Adrenal gland (tissue), 12 donors: ENCODE data around the gene CYSRT1. TPM values are rescaled to one million over a fixed set of nuclear protein-coding genes. Genes with fewer than 3 reads are reported as not detected.

ENCODE experiments used
- DNase-seq, 7 donors: peaks; one replicate each; pipeline ENCODE4 v3.0.0-alpha.2; 2019 to 2020
- H3K27ac ChIP-seq, 5 donors: fragments of 200-600 bp; sonication (generic) in 4 of 5; 1 replicate in 3 of 5; 2 replicates in 2 of 5; pipeline versions ENCODE4 v1.5.1 to v1.8.0; 2016 to 2020; ENCODE audit warnings: mild to moderate bottlenecking in 1 of 5
- H3K27me3 ChIP-seq: fragments of 200-600 bp; 2 replicates; pipeline ENCODE4 v1.8.0; 2021
- H3K36me3 ChIP-seq, 2 donors: fragments of 200-600 bp; replicated peaks in 1 of 2; 1 replicate in 1 of 2; 2 replicates in 1 of 2; pipeline versions ENCODE4 v1.5.1 to v1.8.0; 2018 to 2022
- H3K4me1 ChIP-seq, 2 donors: fragments of 200-600 bp; replicated peaks in 1 of 2; 1 replicate in 1 of 2; 2 replicates in 1 of 2; pipeline versions ENCODE4 v1.5.1 to v1.8.0; 2018 to 2021
- H3K4me3 ChIP-seq, 4 donors: fragments of 200-600 bp; sonication (generic) in 3 of 4; one replicate each; pipeline ENCODE4 v1.5.1; 2016 to 2018
- H3K9me3 ChIP-seq, 3 donors: fragments of 200-600 bp; sonication (generic) in 1 of 3; replicated peaks in 1 of 3; 1 replicate in 2 of 3; 2 replicates in 1 of 3; pipeline versions ENCODE4 v1.5.1 to v1.8.0; 2016 to 2021
- POLR2A ChIP-seq, 2 donors: fragments of 450-650 bp; IDR thresholded peaks; one replicate each; pipeline ENCODE4 v1.6.1; 2017; ENCODE audit warnings: antibody characterized with exemption in 2 of 2, mild to moderate bottlenecking in 2 of 2, moderate library complexity in 1 of 2
- WGBS, 4 donors: extraction: QIAGEN DNeasy Blood & Tissue Kit in 2 of 4; methylation state at CpG; one replicate each; pipeline versions ENCODE4 v1.1.5 to v1.1.7; 2013 to 2017; 5-methylcytosine and 5-hydroxymethylcytosine counted together
- intact Hi-C, 2 donors: fragments of 100-400 bp; cut with DNase I; formaldehyde crosslinking; loops; one replicate each; pipeline versions ENCODE4 v1.14.1 to v1.15.0; 2022 to 2023
- polyA plus RNA-seq, 3 donors: library from polyadenylated mRNA; stranded (reverse); fragments of 200-250 nt in 2 of 3; fragments of 350-450 nt in 1 of 3; fragmentation: Illumina TruSeq in 1 of 3; extraction: RNeasy Lipid Tissue Mini Kit (QIAGEN cat#74804) in 1 of 3; gene quantifications; one replicate each; pipeline ENCODE4 v1.2.3, GENCODE V29; 2013 to 2014
- total RNA-seq, 9 donors: library from RNA; depleted of rRNA in 4 of 9; stranded (reverse); fragments of >200 nt in 4 of 9; fragments of 120-200 nt in 1 of 9; fragmentation: NEBNext Ultra II Directional in 1 of 9; extraction: Animal tissue kit (Norgen Biotek cat#: 25700) in 1 of 9; gene quantifications; one replicate each; pipeline versions ENCODE4 v1.1.0 to v1.2.4, GENCODE V29; 2013 to 2023
- TF ChIP-seq, protein P1 (sequence below), 6 experiments: fragments of 450-650 bp in 4 of 6; fragments of 200-600 bp in 2 of 6; sonication (generic) in 1 of 6; IDR thresholded peaks; 1 replicate in 5 of 6; 2 replicates in 1 of 6; pipeline versions ENCODE4 v1.5.1 to v1.8.0; 2016 to 2021; ENCODE audit warnings: antibody characterized with exemption in 6 of 6, mild to moderate bottlenecking in 2 of 6, moderate library complexity in 1 of 6
- donor health status: healthy with polysubstance abuse.
- donor health status: Bipolar disorder and iron deficiency.
- donor health status: DM: yes; HTN: yes; CAD: no.
- donor health status: DM: no; HTN: no; CAD: no.
- donor health status: DM: no; HTN: no; CAD: no.
- donor health status: DM: yes; HTN: yes; CAD: no.

CYSRT1 gene
- total and polyA plus RNA-seq, 12 donors: 0.56 to 4.6 (median 1.7) TPM; not detected in 1

GRCh38 chr9:137229903-137230704 lies 5.1 kb downstream of the CYSRT1 start:
- TF ChIP-seq POLR2A (IDR thresholded peaks at IDR 0.05): no peak
- TF ChIP-seq, protein P1, sequence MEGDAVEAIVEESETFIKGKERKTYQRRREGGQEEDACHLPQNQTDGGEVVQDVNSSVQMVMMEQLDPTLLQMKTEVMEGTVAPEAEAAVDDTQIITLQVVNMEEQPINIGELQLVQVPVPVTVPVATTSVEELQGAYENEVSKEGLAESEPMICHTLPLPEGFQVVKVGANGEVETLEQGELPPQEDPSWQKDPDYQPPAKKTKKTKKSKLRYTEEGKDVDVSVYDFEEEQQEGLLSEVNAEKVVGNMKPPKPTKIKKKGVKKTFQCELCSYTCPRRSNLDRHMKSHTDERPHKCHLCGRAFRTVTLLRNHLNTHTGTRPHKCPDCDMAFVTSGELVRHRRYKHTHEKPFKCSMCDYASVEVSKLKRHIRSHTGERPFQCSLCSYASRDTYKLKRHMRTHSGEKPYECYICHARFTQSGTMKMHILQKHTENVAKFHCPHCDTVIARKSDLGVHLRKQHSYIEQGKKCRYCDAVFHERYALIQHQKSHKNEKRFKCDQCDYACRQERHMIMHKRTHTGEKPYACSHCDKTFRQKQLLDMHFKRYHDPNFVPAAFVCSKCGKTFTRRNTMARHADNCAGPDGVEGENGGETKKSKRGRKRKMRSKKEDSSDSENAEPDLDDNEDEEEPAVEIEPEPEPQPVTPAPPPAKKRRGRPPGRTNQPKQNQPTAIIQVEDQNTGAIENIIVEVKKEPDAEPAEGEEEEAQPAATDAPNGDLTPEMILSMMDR (IDR thresholded peaks at IDR 0.05): no peak
- 52 to 63% (median 55%) methylated on average over 14 to 31 of the region's 31 CpGs; no CpG with 5 or more reads in 1 of the 4 donors for WGBS, 4 donors
- no peak for DNase-seq
- Histone ChIP-seq H3K27ac (no peak overlapping the region), H3K36me3 (no peaks in the 10 kb centered on the region), H3K4me1 (no peaks in the 10 kb centered on the region), H3K27me3 (peaks cover 50% of the 10 kb centered on the region), H3K4me3 (no peak overlapping the region), H3K9me3 (no peaks in the 10 kb centered on the region)
- intact Hi-C loops: loop anchor here (5.0 to 10.0 kb wide), 2 partner anchors 113 to 445 kb away; no protein-coding TSS in a partner anchor

DNA sequence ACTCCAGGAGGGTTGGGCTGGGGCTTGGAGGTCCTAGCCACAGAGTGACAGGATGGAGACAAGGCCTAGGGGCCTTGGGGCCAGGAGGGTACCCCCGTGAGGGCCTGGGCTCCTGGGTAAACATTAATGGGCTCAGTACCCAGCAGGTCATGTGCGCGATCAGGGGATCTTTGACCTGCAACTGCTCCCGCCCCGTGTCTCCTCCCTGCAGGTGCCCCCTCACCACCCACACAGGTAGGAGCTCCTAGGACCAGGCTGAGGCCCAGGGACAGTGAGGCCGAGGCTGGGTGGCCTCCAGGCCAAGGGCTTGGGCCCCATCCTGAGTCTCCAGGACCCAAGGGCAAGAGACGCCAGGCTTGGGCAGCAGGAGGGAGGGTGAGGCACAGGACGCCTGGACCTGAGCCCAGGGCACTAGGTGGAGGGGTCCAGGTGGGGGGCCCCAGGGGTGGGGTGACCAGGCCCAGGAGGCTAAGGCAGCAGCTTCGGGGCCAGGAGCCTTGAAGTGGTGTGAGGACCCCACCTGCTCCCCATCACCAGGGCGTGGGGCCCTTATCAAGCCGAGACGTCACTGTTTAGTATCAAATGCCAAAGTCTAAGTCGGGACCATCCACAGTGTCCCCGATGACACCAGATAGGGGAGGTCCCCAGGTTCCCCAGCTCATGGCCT lies 5.9 kb downstream of the CYSRT1 start, which contains the start of gene SLC34A3:
TSS of gene SLC34A3 (plus strand) at position 197 of the 667 bp plus-strand sequence. CDS start 802 bp downstream, outside the sequence.
- no peaks in the 10 kb centered on the region for H3K36me3 ChIP-seq
- no peaks in the 10 kb centered on the region for H3K9me3 ChIP-seq
- H3K27ac ChIP-seq: no peak within 1 kb of the TSS
- TF ChIP-seq POLR2A (IDR thresholded peaks at IDR 0.05): no peak
- TF ChIP-seq, protein P1 (IDR thresholded peaks at IDR 0.05): no peak
- 67 to 83% (median 72%) methylated on average over 3 to 14 of the region's 14 CpGs for WGBS, 4 donors
- peaks cover 50% of the 10 kb centered on the region for H3K27me3 ChIP-seq
- H3K4me3 ChIP-seq: no peak within 1 kb of the TSS
- no peaks in the 10 kb centered on the region for H3K4me1 ChIP-seq
- intact Hi-C loops: loop anchor here in 1 of 2 donors (10.0 kb wide), 1 partner anchor 446 kb away; no protein-coding TSS in a partner anchor
- no peak for DNase-seq

GRCh38 chr9:137231372-137232039 lies 6.5 kb downstream of the CYSRT1 start:
- Histone ChIP-seq H3K4me3 (no peak overlapping the region), H3K27me3 (peaks cover 50% of the 10 kb centered on the region), H3K36me3 (no peaks in the 10 kb centered on the region), H3K4me1 (peaks cover 0 to 6% of the 10 kb centered on the region in 2 donors), H3K27ac (no peak overlapping the region), H3K9me3 (no peaks in the 10 kb centered on the region)
- intact Hi-C loops: loop anchor here in 1 of 2 donors (10.0 kb wide), 1 partner anchor 447 kb away; no protein-coding TSS in a partner anchor
- TF ChIP-seq, protein P1 (IDR thresholded peaks at IDR 0.05): no peak
- no peak for TF ChIP-seq POLR2A (IDR thresholded peaks at IDR 0.05)
- no peak for DNase-seq
- 73 to 84% (median 78%) methylated on average over 18 to 23 of the region's 23 CpGs for WGBS, 4 donors
